Fibroblast of the conjunctiva (primary cell): Measurements from ENCODE around the gene MAGEA2.
"Not testable (repeated sequence)": the region's sequence is repeated elsewhere in the genome, so short reads cannot be mapped to it uniquely, and the experiment has no call there.

Experiments used
- DNase-seq: peaks from one replicate; pipeline ENCODE4 v3.0.0-alpha.2; 2010; ENCODE audit warnings: low read depth

MAGEA2 gene

GRCh38 chrX:152753686-152754650 is at the start of gene MAGEA2:
Gene MAGEA2 (minus strand): TSS chrX:152753842. CDS start chrX:152751363, 2,479 bp downstream.
- not testable (repeated sequence) for DNase-seq

GRCh38 chrX:152798945-152799344 is 45.3 kb upstream of the MAGEA2 start:
- no peak for DNase-seq

- not testable (repeated sequence) for DNase-seq
These were observed 33.4 kb upstream of the MAGEA2 start for GRCh38 chrX:152787062-152787461.

- not testable (repeated sequence) for DNase-seq
These were observed 16.1 kb upstream of the MAGEA2 start, which contains the start of gene MAGEA6 for GRCh38 chrX:152769549-152770289. Gene MAGEA6 (minus strand): TSS chrX:152769689. CDS start chrX:152767650, 2,039 bp downstream.

GRCh38 chrX:152766562-152766961 is 12.9 kb upstream of the MAGEA2 start:
- not testable (repeated sequence) for DNase-seq

- not testable (repeated sequence) for DNase-seq
These were observed 7.9 kb upstream of the MAGEA2 start for GRCh38 chrX:152761582-152761981.

- not testable (repeated sequence) for DNase-seq
These were observed 5.9 kb upstream of the MAGEA2 start for GRCh38 chrX:152759544-152759943.

GRCh38 chrX:152758918-152759317 is 5.3 kb upstream of the MAGEA2 start, which contains the start of gene CSAG3:
Gene CSAG3 (plus strand): TSS chrX:152759218.
- not testable (repeated sequence) for DNase-seq

GRCh38 chrX:152754871-152755270 is 1.2 kb upstream of the MAGEA2 start:
- DNase-seq, result not testable (repeated sequence)

GRCh38 chrX:152738560-152738959 is 15.1 kb downstream of the MAGEA2 start:
- DNase-seq, result no peak

GRCh38 chrX:152736528-152736927 is 17.1 kb downstream of the MAGEA2 start:
- not testable (repeated sequence) for DNase-seq

- no peak for DNase-seq
These were observed 17.7 kb downstream of the MAGEA2 start for GRCh38 chrX:152735860-152736511.

GRCh38 chrX:152735101-152735500 is 18.5 kb downstream of the MAGEA2 start:
- DNase-seq, result no peak

- DNase-seq, result not testable (repeated sequence)
These were observed 19.3 kb downstream of the MAGEA2 start for GRCh38 chrX:152734143-152734858.

GRCh38 chrX:152733261-152733975 is 20.2 kb downstream of the MAGEA2 start, which contains the start of the genes CSAG1 and MAGEA12:
Gene CSAG1 (minus strand): TSS chrX:152733721. CDS start chrX:152732460, 1,261 bp downstream.
Gene MAGEA12 (plus strand): TSS chrX:152733757. CDS start chrX:152736162, 2,405 bp downstream.
- no peak for DNase-seq

- DNase-seq, result no peak
These were observed 28.2 kb downstream of the MAGEA2 start for GRCh38 chrX:152725409-152725808.

- not testable (repeated sequence) for DNase-seq
These were observed 39.5 kb downstream of the MAGEA2 start, which contains the start of gene MAGEA2B for GRCh38 chrX:152713815-152714787. Gene MAGEA2B (plus strand): TSS chrX:152714628. CDS start chrX:152717107, 2,479 bp downstream.

GRCh38 chrX:152713195-152713594 is 40.4 kb downstream of the MAGEA2 start:
- not testable (repeated sequence) for DNase-seq

GRCh38 chrX:152709173-152709572 is 44.5 kb downstream of the MAGEA2 start, which contains the start of gene CSAG2:
Gene CSAG2 (minus strand): TSS chrX:152709273. CDS start chrX:152709112, 161 bp downstream.
- DNase-seq, result not testable (repeated sequence)
